Mesendoderm (in vitro differentiated cells): ENCODE data around the gene AP1M2.

Experiments used
- DNase-seq: peaks from one replicate; pipeline ENCODE4 v3.0.0; 2013
- H2AK5ac ChIP-seq: 2 replicates; pipeline ENCODE4 v1.6.1; 2013; ENCODE audit warnings: low read length, inconsistent platforms
- H2BK120ac ChIP-seq: 2 replicates; pipeline ENCODE4 v1.6.1; 2013; ENCODE audit warnings: low read depth, mild to moderate bottlenecking, low read length, moderate library complexity, mixed read lengths
- H2BK15ac ChIP-seq: replicated peaks from 2 replicates; pipeline ENCODE4 v1.6.1; 2013; ENCODE audit warnings: low read depth, mild to moderate bottlenecking, moderate library complexity
- H2BK5ac ChIP-seq: 2 replicates; pipeline ENCODE4 v1.6.1; 2013; ENCODE audit warnings: low read length, inconsistent platforms
- H3K18ac ChIP-seq: 2 replicates; pipeline ENCODE4 v1.6.1; 2013; ENCODE audit warnings: mild to moderate bottlenecking, low read length, mixed read lengths
- H3K23ac ChIP-seq: one replicate; pipeline ENCODE4 v1.6.1; 2013; ENCODE audit warnings: low read length
- H3K27ac ChIP-seq: 2 replicates; pipeline ENCODE4 v1.5.1; 2013; ENCODE audit warnings: low read depth, mild to moderate bottlenecking, inconsistent platforms, low read length, moderate library complexity
- H3K27me3 ChIP-seq: 2 replicates; pipeline ENCODE4 v1.6.1; 2013; ENCODE audit warnings: low read length, control low read depth, mild to moderate bottlenecking, inconsistent platforms; ENCODE audit not compliant: insufficient read depth, poor library complexity
- H3K36me3 ChIP-seq: 2 replicates; pipeline ENCODE4 v1.6.1; 2013; ENCODE audit warnings: low read length, inconsistent platforms; ENCODE audit not compliant: control insufficient read depth, insufficient read depth
- H3K4ac ChIP-seq: one replicate; pipeline ENCODE4 v1.6.1; 2013; ENCODE audit warnings: low read depth, mild to moderate bottlenecking, low read length, moderate library complexity
- H3K4me1 ChIP-seq: 2 replicates; pipeline ENCODE4 v1.6.1; 2013; ENCODE audit warnings: low read depth, low read length, inconsistent platforms; ENCODE audit not compliant: control insufficient read depth
- H3K4me2 ChIP-seq: 2 replicates; pipeline ENCODE4 v1.6.1; 2013; ENCODE audit warnings: low read length
- H3K4me3 ChIP-seq: 2 replicates; pipeline ENCODE4 v1.5.1; 2013; ENCODE audit warnings: mild to moderate bottlenecking, low read length
- H3K56ac ChIP-seq: one replicate; pipeline ENCODE4 v1.6.1; 2013; ENCODE audit warnings: low read length
- H3K79me1 ChIP-seq: 2 replicates; pipeline ENCODE4 v1.6.1; 2013; ENCODE audit warnings: low read length, inconsistent platforms
- H3K79me2 ChIP-seq: 2 replicates; pipeline ENCODE4 v1.6.1; 2013; ENCODE audit warnings: mild to moderate bottlenecking, low read length; ENCODE audit not compliant: control insufficient read depth, insufficient read depth
- H3K9ac ChIP-seq: 2 replicates; pipeline ENCODE4 v1.6.1; 2013; ENCODE audit warnings: low read length, inconsistent platforms
- H4K5ac ChIP-seq: one replicate; pipeline ENCODE4 v1.6.1; 2013; ENCODE audit warnings: low read length
- H4K8ac ChIP-seq: one replicate; pipeline ENCODE4 v1.6.1; 2013; ENCODE audit warnings: low read depth, mild to moderate bottlenecking, control low read depth, low read length, moderate library complexity
- WGBS: extraction: QIAGEN DNeasy Blood & Tissue Kit; methylation state at CpG from one replicate; pipeline ENCODE4 v1.1.7; 2013; ENCODE audit warnings: low lambda C conversion rate, missing lambda C conversion rate; ENCODE audit not compliant: insufficient coverage; ENCODE audit errors: extremely low coverage; 5-methylcytosine and 5-hydroxymethylcytosine counted together

Gene AP1M2

GRCh38 chr19:10625762-10626138 lies 38.6 kb upstream of the AP1M2 start:
- no peaks in the 10 kb centered on the region for H3K27me3 ChIP-seq
- no CpG with 5 or more reads among the region's 10 CpGs for WGBS
- no peak overlapping the region for H4K8ac ChIP-seq
- no peaks in the 10 kb centered on the region for H3K4me1 ChIP-seq
- DNase-seq: peak; percentile 28
- peak overlapping the region; percentile 85 for H3K9ac ChIP-seq
- peaks cover 3% of the 10 kb centered on the region for H3K36me3 ChIP-seq
- H3K23ac ChIP-seq: peak overlapping the region; percentile 80
- H4K5ac ChIP-seq: no peak overlapping the region
- H3K56ac ChIP-seq: peak overlapping the region; percentile 91
- H2BK5ac ChIP-seq: peak overlapping the region; percentile 35
- H3K18ac ChIP-seq: peak overlapping the region; percentile 72
- H3K4me2 ChIP-seq: peak overlapping the region; percentile 83
- H3K79me1 ChIP-seq: peaks cover 4% of the 10 kb centered on the region
- H3K79me2 ChIP-seq: peaks cover 4% of the 10 kb centered on the region
- no peak overlapping the region for H2AK5ac ChIP-seq
- H3K4ac ChIP-seq: peak overlapping the region; percentile 11
- peak overlapping the region; percentile 17 for H2BK120ac ChIP-seq
- peak overlapping the region; percentile 47 for H3K4me3 ChIP-seq
- peak overlapping the region; percentile 66 for H3K27ac ChIP-seq
- H2BK15ac ChIP-seq: no peak overlapping the region

GRCh38 chr19:10625003-10625761 lies 38.1 kb upstream of the AP1M2 start, which contains the start of gene SLC44A2:
Gene SLC44A2, plus strand, starts transcription at chr19:10625553. Its CDS starts 81 bp downstream, at chr19:10625634.
- H3K27me3 ChIP-seq: no peaks in the 10 kb centered on the region
- H2BK120ac ChIP-seq: peak within 1 kb of the TSS; percentile 17
- H3K9ac ChIP-seq: peak within 1 kb of the TSS; percentile 85
- H3K4me3 ChIP-seq: peak within 1 kb of the TSS; percentile 47
- H3K23ac ChIP-seq: peak within 1 kb of the TSS; percentile 80
- no peak within 1 kb of the TSS for H4K8ac ChIP-seq
- H3K4ac ChIP-seq: peak within 1 kb of the TSS; percentile 11
- H4K5ac ChIP-seq: no peak within 1 kb of the TSS
- H3K79me2 ChIP-seq: peaks cover 4% of the 10 kb centered on the region
- H2AK5ac ChIP-seq: no peak within 1 kb of the TSS
- H3K36me3 ChIP-seq: peaks cover 3% of the 10 kb centered on the region
- H2BK15ac ChIP-seq: no peak within 1 kb of the TSS
- H3K4me1 ChIP-seq: no peaks in the 10 kb centered on the region
- H3K79me1 ChIP-seq: peaks cover 4% of the 10 kb centered on the region
- peak within 1 kb of the TSS; percentile 91 for H3K56ac ChIP-seq
- H3K27ac ChIP-seq: peak within 1 kb of the TSS; percentile 66
- DNase-seq: peak; percentile 82
- peak within 1 kb of the TSS; percentile 72 for H3K18ac ChIP-seq
- peak within 1 kb of the TSS; percentile 35 for H2BK5ac ChIP-seq
- peak within 1 kb of the TSS; percentile 83 for H3K4me2 ChIP-seq
- WGBS: no CpG with 5 or more reads among the region's 53 CpGs

GRCh38 chr19:10624585-10624984 lies 37.5 kb upstream of the AP1M2 start:
- Histone ChIP-seq H3K27me3 (no peaks in the 10 kb centered on the region), H2BK15ac (no peak overlapping the region), H3K4me3 (no peak overlapping the region)

GRCh38 chr19:10621966-10622365 lies 34.9 kb upstream of the AP1M2 start:
- Histone ChIP-seq H2BK120ac (no peak overlapping the region), H3K27ac (no peak overlapping the region), H2AK5ac (no peak overlapping the region), H3K56ac (no peak overlapping the region), H3K79me2 (peaks cover 4% of the 10 kb centered on the region), H3K27me3 (no peaks in the 10 kb centered on the region), H4K5ac (no peak overlapping the region), H3K23ac (no peak overlapping the region), H3K4me2 (no peak overlapping the region), H2BK5ac (no peak overlapping the region), H3K9ac (no peak overlapping the region), H2BK15ac (no peak overlapping the region), H3K4ac (no peak overlapping the region), H3K4me1 (peaks cover 2% of the 10 kb centered on the region), H3K36me3 (no peaks in the 10 kb centered on the region), H3K4me3 (no peak overlapping the region), H3K18ac (no peak overlapping the region), H3K79me1 (peaks cover 2% of the 10 kb centered on the region), H4K8ac (no peak overlapping the region)
- no peak for DNase-seq
- no CpG with 5 or more reads among the region's 8 CpGs for WGBS

More at GRCh38 chr19:10624585-10624984, 37.5 kb upstream of the AP1M2 start:
- DNase-seq: no peak
- Histone ChIP-seq H3K36me3 (peaks cover 3% of the 10 kb centered on the region), H4K5ac (no peak overlapping the region), H3K27ac (peak overlapping the region; percentile 9), H3K18ac (no peak overlapping the region), H3K4me1 (no peaks in the 10 kb centered on the region), H3K4ac (no peak overlapping the region), H2AK5ac (no peak overlapping the region), H3K79me1 (peaks cover 4% of the 10 kb centered on the region), H3K79me2 (peaks cover 4% of the 10 kb centered on the region), H4K8ac (no peak overlapping the region), H3K23ac (no peak overlapping the region), H2BK5ac (no peak overlapping the region), H2BK120ac (no peak overlapping the region), H3K4me2 (no peak overlapping the region), H3K9ac (no peak overlapping the region), H3K56ac (no peak overlapping the region)
- no CpG with 5 or more reads among the region's 6 CpGs for WGBS

GRCh38 chr19:10620786-10621185 lies 33.7 kb upstream of the AP1M2 start:
- Histone ChIP-seq H3K27ac (no peak overlapping the region), H3K23ac (no peak overlapping the region), H2AK5ac (no peak overlapping the region), H3K18ac (no peak overlapping the region), H3K4me2 (no peak overlapping the region), H2BK5ac (no peak overlapping the region), H3K4me3 (no peak overlapping the region), H3K79me2 (peaks cover 2% of the 10 kb centered on the region), H2BK15ac (no peak overlapping the region), H3K36me3 (no peaks in the 10 kb centered on the region), H4K8ac (no peak overlapping the region), H3K4me1 (peaks cover 2% of the 10 kb centered on the region), H3K56ac (no peak overlapping the region), H3K9ac (no peak overlapping the region), H3K4ac (no peak overlapping the region), H4K5ac (no peak overlapping the region), H3K27me3 (no peaks in the 10 kb centered on the region), H2BK120ac (no peak overlapping the region), H3K79me1 (peaks cover 2% of the 10 kb centered on the region)
- WGBS: no CpG with 5 or more reads among the region's 4 CpGs
- no peak for DNase-seq
